Dedifferentiated amniotic fluid mesenchymal stem cell (primary cell): ENCODE results near the gene KIR3DL2.
"Not testable (repeated sequence)": the region's sequence is repeated elsewhere in the genome, so short reads cannot be mapped to it uniquely, and the experiment has no call there.

ENCODE experiments used
- DNase-seq: peaks from one replicate; pipeline ENCODE4 v3.0.0-alpha.2; 2016; ENCODE audit errors: extremely low spot score

Gene KIR3DL2

GRCh38 chr19:54850061-54850640 lies at the start of gene KIR3DL2:
Gene KIR3DL2, plus strand, starts transcription at chr19:54850443. Its CDS starts 33 bp downstream, at chr19:54850476.
- DNase-seq = not testable (repeated sequence)

GRCh38 chr19:54803410-54803809 lies 46.8 kb upstream of the KIR3DL2 start, which contains the start of gene KIR2DL4:
Gene KIR2DL4, plus strand, starts transcription at chr19:54803610. Its CDS starts 42 bp downstream, at chr19:54803652.
- DNase-seq = no peak

- no peak for DNase-seq
Measured at GRCh38 chr19:54804101-54804500, 46.1 kb upstream of the KIR3DL2 start.

- DNase-seq = no peak
Measured at GRCh38 chr19:54804571-54804970, 45.7 kb upstream of the KIR3DL2 start.

GRCh38 chr19:54805665-54806515 lies 44.4 kb upstream of the KIR3DL2 start:
- no peak for DNase-seq

GRCh38 chr19:54806516-54806838 lies 43.8 kb upstream of the KIR3DL2 start:
- DNase-seq = no peak

GRCh38 chr19:54814571-54814970 lies 35.7 kb upstream of the KIR3DL2 start:
- DNase-seq = not testable (repeated sequence)

GRCh38 chr19:54816251-54816650 lies 34.0 kb upstream of the KIR3DL2 start, which contains the start of gene KIR3DL1:
Gene KIR3DL1, plus strand, starts transcription at chr19:54816468.
- not testable (repeated sequence) for DNase-seq

GRCh38 chr19:54817670-54818536 lies 32.3 kb upstream of the KIR3DL2 start:
- no peak for DNase-seq

GRCh38 chr19:54824416-54824815 lies 25.8 kb upstream of the KIR3DL2 start:
- not testable (repeated sequence) for DNase-seq

GRCh38 chr19:54825326-54825725 lies 24.9 kb upstream of the KIR3DL2 start:
- not testable (repeated sequence) for DNase-seq

GRCh38 chr19:54828064-54828463 lies 22.2 kb upstream of the KIR3DL2 start:
- not testable (repeated sequence) for DNase-seq

GRCh38 chr19:54832496-54832895 lies 17.7 kb upstream of the KIR3DL2 start, which contains the start of gene KIR2DS4:
Gene KIR2DS4, plus strand, starts transcription at chr19:54832676.
- DNase-seq = not testable (repeated sequence)

GRCh38 chr19:54835126-54835525 lies 15.1 kb upstream of the KIR3DL2 start:
- DNase-seq = not testable (repeated sequence)

- not testable (repeated sequence) for DNase-seq
Measured at GRCh38 chr19:54837522-54837921, 12.7 kb upstream of the KIR3DL2 start.

GRCh38 chr19:54843171-54843570 lies 7.1 kb upstream of the KIR3DL2 start:
- not testable (repeated sequence) for DNase-seq

GRCh38 chr19:54850930-54851329 lies 687 bp downstream of the KIR3DL2 start:
- DNase-seq = no peak

- DNase-seq = no peak
Measured at GRCh38 chr19:54851353-54851752, 1.1 kb downstream of the KIR3DL2 start.

GRCh38 chr19:54855241-54855640 lies 5.0 kb downstream of the KIR3DL2 start:
- DNase-seq = not testable (repeated sequence)

GRCh38 chr19:54858476-54858875 lies 8.2 kb downstream of the KIR3DL2 start:
- DNase-seq = not testable (repeated sequence)

GRCh38 chr19:54859421-54859820 lies 9.2 kb downstream of the KIR3DL2 start:
- not testable (repeated sequence) for DNase-seq

- DNase-seq = not testable (repeated sequence)
Measured at GRCh38 chr19:54863459-54863858, 13.2 kb downstream of the KIR3DL2 start.
